Liver (tissue), 9 donors: ENCODE data around the gene ERC1. TPM values are rescaled to one million over a fixed set of nuclear protein-coding genes. Genes with fewer than 3 reads are reported as not detected.

ENCODE experiments used
- DNase-seq: peaks from one replicate; pipeline ENCODE4 v3.0.0-alpha.2; 2017; ENCODE audit warnings: low spot score
- H3K27ac ChIP-seq, 2 donors: one replicate each; pipeline ENCODE4 v1.7.0; 2013; ENCODE audit warnings: inconsistent platforms in 2 of 2, low read length in 2 of 2, control low read depth in 1 of 2, low read depth in 1 of 2, mild to moderate bottlenecking in 1 of 2
- H3K27me3 ChIP-seq, 4 donors: one replicate each; pipeline versions ENCODE4 v1.6.1 to v1.7.0; 2013; ENCODE audit warnings: low read length in 3 of 4, inconsistent platforms in 1 of 4, mild to moderate bottlenecking in 1 of 4, moderate library complexity in 1 of 4; ENCODE audit not compliant: control insufficient read depth in 4 of 4, insufficient read depth in 4 of 4
- H3K36me3 ChIP-seq, 4 donors: one replicate each; pipeline versions ENCODE4 v1.6.1 to v1.7.0; 2013; ENCODE audit warnings: low read length in 3 of 4, mild to moderate bottlenecking in 3 of 4, low read depth in 1 of 4, moderate library complexity in 1 of 4; ENCODE audit not compliant: control insufficient read depth in 4 of 4, insufficient read depth in 3 of 4
- H3K4me1 ChIP-seq, 4 donors: one replicate each; pipeline versions ENCODE4 v1.6.1 to v1.7.0; 2013; ENCODE audit warnings: low read length in 3 of 4, mild to moderate bottlenecking in 3 of 4, moderate library complexity in 1 of 4; ENCODE audit not compliant: control insufficient read depth in 4 of 4, insufficient read depth in 4 of 4
- H3K4me3 ChIP-seq, 3 donors: one replicate each; pipeline versions ENCODE4 v1.6.1 to v1.7.0; 2013; ENCODE audit warnings: low read length in 3 of 3, control low read depth in 1 of 3, low read depth in 1 of 3, mild to moderate bottlenecking in 1 of 3
- H3K9ac ChIP-seq, 2 donors: one replicate each; pipeline ENCODE4 v1.7.0; 2013; ENCODE audit warnings: low read length in 2 of 2, mild to moderate bottlenecking in 2 of 2, moderate library complexity in 2 of 2, control low read depth in 1 of 2, low read depth in 1 of 2
- H3K9me3 ChIP-seq, 4 donors: one replicate each; pipeline versions ENCODE4 v1.6.1 to v1.7.0; 2013; ENCODE audit warnings: low read length in 3 of 4; ENCODE audit not compliant: control insufficient read depth in 4 of 4
- ATF3 ChIP-seq: IDR thresholded peaks from 2 replicates; pipeline ENCODE4 v1.6.1; 2016; ENCODE audit warnings: antibody characterized with exemption
- EGR1 ChIP-seq, 2 donors: IDR thresholded peaks; 2 replicates each; pipeline ENCODE4 v1.6.1; 2016 to 2018; ENCODE audit warnings: antibody characterized with exemption in 2 of 2, low read depth in 2 of 2
- FOXA1 ChIP-seq: IDR thresholded peaks from 2 replicates; pipeline ENCODE4 v1.6.1; 2016; ENCODE audit warnings: antibody characterized with exemption
- FOXA2 ChIP-seq: IDR thresholded peaks from 2 replicates; pipeline ENCODE4 v1.6.1; 2016; ENCODE audit warnings: antibody characterized with exemption
- GABPA ChIP-seq, 2 donors: IDR thresholded peaks in 1 of 2; conservative IDR thresholded peaks in 1 of 2; 2 replicates each; pipeline ENCODE4 v1.6.1; 2016; ENCODE audit warnings: antibody characterized with exemption in 2 of 2, mild to moderate bottlenecking in 1 of 2, moderate library complexity in 1 of 2
- HNF4A ChIP-seq, 2 donors: conservative IDR thresholded peaks; 2 replicates each; pipeline ENCODE4 v1.6.1; 2016; ENCODE audit warnings: antibody characterized with exemption in 2 of 2, mild to moderate bottlenecking in 2 of 2
- HNF4G ChIP-seq: IDR thresholded peaks from 2 replicates; pipeline ENCODE4 v1.6.1; 2016; ENCODE audit warnings: antibody characterized with exemption
- JUND ChIP-seq, 2 donors: IDR thresholded peaks; 2 replicates each; pipeline ENCODE4 v1.6.1; 2016; ENCODE audit warnings: antibody characterized with exemption in 2 of 2
- MAX ChIP-seq: IDR thresholded peaks from 2 replicates; pipeline ENCODE4 v1.6.1; 2016; ENCODE audit warnings: antibody characterized with exemption
- NR2F2 ChIP-seq: IDR thresholded peaks from 2 replicates; pipeline ENCODE4 v1.6.1; 2016; ENCODE audit warnings: antibody characterized with exemption
- RAD21 ChIP-seq, 2 donors: IDR thresholded peaks; 2 replicates each; pipeline ENCODE4 v1.6.1; 2016; ENCODE audit warnings: antibody characterized with exemption in 2 of 2, mild to moderate bottlenecking in 2 of 2
- REST ChIP-seq: IDR thresholded peaks from 2 replicates; pipeline ENCODE4 v1.6.1; 2016; ENCODE audit warnings: antibody characterized with exemption, mild to moderate bottlenecking
- RXRA ChIP-seq, 2 donors: IDR thresholded peaks; 2 replicates each; pipeline ENCODE4 v1.6.1; 2017 to 2018; ENCODE audit warnings: antibody characterized with exemption in 2 of 2, mild to moderate bottlenecking in 1 of 2
- SP1 ChIP-seq: IDR thresholded peaks from 2 replicates; pipeline ENCODE4 v1.6.1; 2018; ENCODE audit warnings: antibody characterized with exemption, mild to moderate bottlenecking
- TAF1 ChIP-seq: conservative IDR thresholded peaks from 2 replicates; pipeline ENCODE4 v1.6.1; 2016; ENCODE audit warnings: antibody characterized with exemption, mild to moderate bottlenecking
- YY1 ChIP-seq: IDR thresholded peaks from 2 replicates; pipeline ENCODE4 v1.6.1; 2016; ENCODE audit warnings: antibody characterized with exemption, mild to moderate bottlenecking
- ZBTB33 ChIP-seq: IDR thresholded peaks from 2 replicates; pipeline ENCODE4 v1.6.1; 2016; ENCODE audit warnings: antibody characterized with exemption
- WGBS: extraction: QIAGEN DNeasy Blood & Tissue Kit; methylation state at CpG from one replicate; pipeline ENCODE4 v1.1.7; 2013; 5-methylcytosine and 5-hydroxymethylcytosine counted together
- polyA plus RNA-seq, 2 donors: library from polyadenylated mRNA; stranded (reverse) in 1 of 2; unstranded in 1 of 2; fragments of 200-250 nt in 1 of 2; fragments of >200 nt in 1 of 2; fragmentation: Nextera tagmentation in 1 of 2; extraction: Ambion mirVana in 1 of 2; gene quantifications; one replicate each; pipeline versions ENCODE4 v1.2.1 to v1.2.3, GENCODE V29; 2013 to 2015
- total RNA-seq, 2 donors: library from RNA; depleted of rRNA; stranded (reverse); fragments of >200 nt; gene quantifications; one replicate each; pipeline ENCODE4 v1.2.3, GENCODE V29; 2014
- TF ChIP-seq, protein P1 (sequence below): fragments of 150-350 bp; IDR thresholded peaks from 2 replicates; pipeline ENCODE4 v1.5.1; 2017; ENCODE audit warnings: improper control_type of control experiment, low read depth, low read length; ENCODE audit not compliant: missing input control
- donor health status: healthy.
- donor health status: healthy.
- donor health status: healthy.
- donor health status: healthy.
- donor health status: healthy.

Gene ERC1
- total and polyA plus RNA-seq, 4 donors, result 6.2 to 50.2 (median 10.3) TPM

DNA sequence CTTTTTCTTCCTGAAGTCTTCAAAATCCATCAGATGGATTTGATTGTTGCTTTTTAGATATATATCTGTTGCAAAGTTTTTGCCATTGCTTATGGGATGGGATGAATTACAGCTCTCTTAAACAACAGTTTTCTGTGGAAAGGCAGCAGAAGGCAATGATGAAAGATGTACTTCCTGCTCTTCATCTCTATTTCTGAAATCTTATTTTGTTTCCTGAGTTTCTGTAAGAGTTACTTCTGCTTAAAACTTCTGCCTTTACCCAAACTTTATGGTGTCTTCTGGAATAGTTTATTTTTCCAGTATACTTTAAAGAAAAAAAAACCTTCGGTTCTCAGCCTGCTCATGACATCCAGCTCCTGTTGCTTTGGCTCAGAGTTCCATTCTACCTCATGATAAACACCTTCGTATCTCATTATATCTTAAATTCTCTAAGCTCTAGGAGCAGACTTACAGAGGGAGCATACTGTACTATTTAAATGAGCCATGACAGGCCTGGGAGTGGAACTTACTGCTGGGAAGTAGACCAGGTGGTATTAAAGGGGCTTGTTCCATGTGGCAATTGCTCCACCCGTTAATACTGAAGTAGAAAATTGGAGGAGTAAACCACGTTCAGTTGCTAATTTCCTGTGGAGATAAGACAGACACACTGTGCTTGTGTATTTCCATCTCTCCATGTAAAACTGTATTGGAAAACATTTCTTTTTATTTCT, 314.9 kb downstream of the ERC1 start:
- no peak for DNase-seq
- Histone ChIP-seq H3K27ac (no peak overlapping the region), H3K4me3 (no peak overlapping the region), H3K36me3 (peaks cover 0 to 3% (median 0%) of the 10 kb centered on the region in 4 donors), H3K27me3 (no peaks in the 10 kb centered on the region), H3K9me3 (no peaks in the 10 kb centered on the region), H3K9ac (no peak overlapping the region), H3K4me1 (no peaks in the 10 kb centered on the region)
- WGBS, result 66% methylated on average over 4 of the region's 4 CpGs
- TF ChIP-seq NR2F2 (no peak), MAX (peak; percentile 8)

DNA sequence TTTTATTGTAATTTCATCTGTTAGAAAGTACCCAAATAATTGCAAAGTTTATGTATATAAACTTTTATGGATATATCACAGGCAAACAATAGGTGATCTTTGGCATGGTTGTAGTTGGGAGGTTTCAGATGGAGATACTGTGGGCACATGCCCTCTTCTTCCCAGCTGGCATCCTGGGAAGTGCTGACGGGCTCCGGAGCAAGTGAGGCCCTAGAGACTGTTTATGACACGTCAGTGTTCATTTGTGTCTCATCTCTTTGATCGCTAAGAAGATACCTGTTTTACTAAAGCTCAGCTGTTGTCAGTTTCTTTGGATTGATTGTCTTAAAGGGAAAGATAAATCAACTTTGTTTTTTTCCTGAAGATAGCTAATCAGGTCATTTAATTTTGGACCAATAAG, 315.8 kb downstream of the ERC1 start:
- no peaks in the 10 kb centered on the region for H3K4me1 ChIP-seq
- H3K4me3 ChIP-seq, result no peak overlapping the region
- no peak overlapping the region for H3K9ac ChIP-seq
- TF ChIP-seq HNF4G, result no peak
- DNase-seq, result no peak
- no peaks in the 10 kb centered on the region for H3K27me3 ChIP-seq
- H3K27ac ChIP-seq, result no peak overlapping the region
- 83% methylated on average over 4 of the region's 4 CpGs for WGBS
- no peaks in the 10 kb centered on the region for H3K9me3 ChIP-seq
- H3K36me3 ChIP-seq, result peaks cover 0 to 3% (median 0%) of the 10 kb centered on the region in 4 donors

GRCh38 chr12:1307796-1308195, 316.8 kb downstream of the ERC1 start:
- Histone ChIP-seq H3K9me3 (no peaks in the 10 kb centered on the region), H3K27ac (no peak overlapping the region), H3K4me3 (no peak overlapping the region), H3K27me3 (no peaks in the 10 kb centered on the region), H3K4me1 (no peaks in the 10 kb centered on the region), H3K36me3 (peaks cover 0 to 3% (median under 1%) of the 10 kb centered on the region in 4 donors), H3K9ac (no peak overlapping the region)
- DNase-seq, result no peak
- 95% methylated on average over 1 of the region's 1 CpG for WGBS
- TF ChIP-seq JUND (IDR thresholded peaks at IDR 0.05) (no peak), MAX (no peak), REST (no peak), ATF3 (no peak), HNF4A (conservative IDR thresholded peaks at IDR 0.05) (no peak), EGR1 (IDR thresholded peaks at IDR 0.05; ENCODE audit: low read depth in 2 of 2) (no peak), YY1 (no peak), SP1 (no peak), FOXA2 (no peak), RAD21 (IDR thresholded peaks at IDR 0.05) (no peak), TAF1 (no peak), GABPA (IDR thresholded peaks at IDR 0.05 in 1 of 2, conservative IDR thresholded peaks at IDR 0.05 in 1 of 2) (no peak), NR2F2 (no peak), RXRA (IDR thresholded peaks at IDR 0.05) (no peak), HNF4G (no peak), ZBTB33 (no peak), FOXA1 (no peak)
- TF ChIP-seq, protein P1, sequence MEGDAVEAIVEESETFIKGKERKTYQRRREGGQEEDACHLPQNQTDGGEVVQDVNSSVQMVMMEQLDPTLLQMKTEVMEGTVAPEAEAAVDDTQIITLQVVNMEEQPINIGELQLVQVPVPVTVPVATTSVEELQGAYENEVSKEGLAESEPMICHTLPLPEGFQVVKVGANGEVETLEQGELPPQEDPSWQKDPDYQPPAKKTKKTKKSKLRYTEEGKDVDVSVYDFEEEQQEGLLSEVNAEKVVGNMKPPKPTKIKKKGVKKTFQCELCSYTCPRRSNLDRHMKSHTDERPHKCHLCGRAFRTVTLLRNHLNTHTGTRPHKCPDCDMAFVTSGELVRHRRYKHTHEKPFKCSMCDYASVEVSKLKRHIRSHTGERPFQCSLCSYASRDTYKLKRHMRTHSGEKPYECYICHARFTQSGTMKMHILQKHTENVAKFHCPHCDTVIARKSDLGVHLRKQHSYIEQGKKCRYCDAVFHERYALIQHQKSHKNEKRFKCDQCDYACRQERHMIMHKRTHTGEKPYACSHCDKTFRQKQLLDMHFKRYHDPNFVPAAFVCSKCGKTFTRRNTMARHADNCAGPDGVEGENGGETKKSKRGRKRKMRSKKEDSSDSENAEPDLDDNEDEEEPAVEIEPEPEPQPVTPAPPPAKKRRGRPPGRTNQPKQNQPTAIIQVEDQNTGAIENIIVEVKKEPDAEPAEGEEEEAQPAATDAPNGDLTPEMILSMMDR, result no peak
